Naive thymus-derived CD4-positive, alpha-beta T cell (primary cell): ENCODE data around the gene NCAM2. TPM values are rescaled to one million over a fixed set of nuclear protein-coding genes. Genes with fewer than 3 reads are reported as not detected.

Experiments
- ATAC-seq: fragments of 150-1000 bp; cut with Tn5 transposase; 2 replicates; pipeline ENCODE4 v1.10.0; 2021; ENCODE audit warnings: mild to moderate bottlenecking, moderate library complexity
- CTCF ChIA-PET: fragments of 350-600 bp; sonication (Branson Sonifier 250); formaldehyde crosslinking; loops from one replicate; lab custom pipeline; 2021; ENCODE audit warnings: antibody characterized with exemption; lab: Charles Lee
- POLR2A ChIA-PET: fragments of 350-600 bp; sonication (Branson Sonifier 250); formaldehyde crosslinking; loops from one replicate; lab custom pipeline; 2021; ENCODE audit warnings: antibody characterized with exemption, inconsistent platforms; lab: Charles Lee
- DNase-seq, 9 donors: peaks; one replicate each; pipeline versions ENCODE4 v3.0.0 to v3.0.0-alpha.2; 2020 to 2022; ENCODE audit warnings: mixed read lengths in 1 of 9
- H3K27ac ChIP-seq: one replicate; pipeline ENCODE4 v1.7.0; 2013; ENCODE audit warnings: mild to moderate bottlenecking, low read depth, low read length, moderate library complexity
- H3K27me3 ChIP-seq, 2 donors: one replicate each; pipeline ENCODE4 v1.7.0; 2013; ENCODE audit warnings: low read length in 2 of 2, mild to moderate bottlenecking in 2 of 2, moderate library complexity in 2 of 2; ENCODE audit not compliant: control insufficient read depth in 2 of 2, insufficient read depth in 2 of 2
- H3K36me3 ChIP-seq, 3 experiments: 1 replicate in 2 of 3; 2 replicates in 1 of 3; pipeline ENCODE4 v1.7.0; 2013; ENCODE audit warnings: low read length in 3 of 3, mild to moderate bottlenecking in 3 of 3, moderate library complexity in 1 of 3; ENCODE audit not compliant: insufficient read depth in 3 of 3, control insufficient read depth in 2 of 3
- H3K4me1 ChIP-seq, 2 donors: one replicate each; pipeline ENCODE4 v1.7.0; 2013; ENCODE audit warnings: low read length in 2 of 2, mild to moderate bottlenecking in 2 of 2, moderate library complexity in 1 of 2; ENCODE audit not compliant: control insufficient read depth in 2 of 2, insufficient read depth in 2 of 2
- H3K4me3 ChIP-seq: 2 replicates; pipeline ENCODE4 v1.7.0; 2013; ENCODE audit warnings: mild to moderate bottlenecking, low read length
- H3K9me3 ChIP-seq, 3 experiments: 1 replicate in 2 of 3; 2 replicates in 1 of 3; pipeline ENCODE4 v1.7.0; 2013; ENCODE audit warnings: low read length in 3 of 3; ENCODE audit not compliant: control insufficient read depth in 2 of 3
- H3K27ac Mint-ChIP-seq, 9 donors: one replicate each; pipeline ENCODE4 v1.8.0; 2020 to 2022; ENCODE audit warnings: mixed read lengths in 9 of 9, mild to moderate bottlenecking in 8 of 9, moderate library complexity in 5 of 9, inconsistent platforms in 2 of 9
- H3K27me3 Mint-ChIP-seq, 5 donors: one replicate each; pipeline ENCODE4 v1.8.0; 2021 to 2022; ENCODE audit warnings: mixed read lengths in 5 of 5, mild to moderate bottlenecking in 1 of 5
- H3K36me3 Mint-ChIP-seq, 5 donors: one replicate each; pipeline ENCODE4 v1.8.0; 2020 to 2022; ENCODE audit warnings: mixed read lengths in 5 of 5, mild to moderate bottlenecking in 3 of 5, inconsistent platforms in 1 of 5
- H3K4me1 Mint-ChIP-seq, 7 donors: one replicate each; pipeline ENCODE4 v1.8.0; 2020 to 2022; ENCODE audit warnings: mixed read lengths in 7 of 7, mild to moderate bottlenecking in 3 of 7, inconsistent platforms in 1 of 7
- H3K4me3 Mint-ChIP-seq, 10 donors: one replicate each; pipeline ENCODE4 v1.8.0; 2020 to 2022; ENCODE audit warnings: mild to moderate bottlenecking in 10 of 10, mixed read lengths in 10 of 10, moderate library complexity in 6 of 10, inconsistent platforms in 2 of 10
- H3K9me3 Mint-ChIP-seq, 11 donors: one replicate each; pipeline ENCODE4 v1.8.0; 2020 to 2022; ENCODE audit warnings: mixed read lengths in 11 of 11, mild to moderate bottlenecking in 4 of 11, inconsistent platforms in 1 of 11, moderate library complexity in 1 of 11
- intact Hi-C, 2 donors: fragments of 100-400 bp; cut with micrococcal nuclease; formaldehyde crosslinking; loops; one replicate each; pipeline ENCODE4 v1.15.1; 2023
- polyA plus RNA-seq, 2 donors: library from polyadenylated mRNA; unstranded; fragments of 300-500 nt; fragmentation: Illumina TruSeq; gene quantifications; one replicate each; pipeline ENCODE4 v1.2.3, GENCODE V29; 2021
- total RNA-seq, 6 experiments: library from RNA in 5 of 6; stranded (reverse) in 5 of 6; gene quantifications; 1 replicate in 5 of 6; 2 replicates in 1 of 6; pipeline ENCODE4 v1.2.3 and lab custom pipeline; 2021 to 2026

NCAM2 gene
- total and polyA plus RNA-seq, 7 experiments from 2014 or later: 0.07 TPM; not detected in 6

DNA sequence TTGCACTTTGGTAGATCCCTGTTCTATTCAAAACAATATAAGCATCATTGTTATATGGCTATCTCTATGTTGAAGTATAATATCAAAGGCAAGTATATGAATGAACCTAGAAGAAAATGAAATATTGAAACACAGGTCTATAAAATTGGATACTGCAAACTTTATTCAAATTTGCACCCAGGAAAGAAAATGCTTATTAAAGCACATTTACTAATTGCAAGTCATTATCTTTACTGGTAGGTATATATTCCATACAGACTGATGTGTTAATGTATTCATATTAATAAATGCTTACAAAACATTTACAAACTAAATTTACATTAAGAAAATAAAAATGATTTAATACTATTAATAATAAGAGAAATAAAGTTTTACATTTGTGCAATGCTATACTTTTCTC is 469.8 kb downstream of the NCAM2 start:
- Mint-ChIP-seq H3K4me3 (no peak overlapping the region), H3K27me3 (no peaks in the 10 kb centered on the region), H3K9me3 (peaks cover 0 to 10% (median 0%) of the 10 kb centered on the region in 11 donors), H3K4me1 (no peaks in the 10 kb centered on the region), H3K36me3 (no peaks in the 10 kb centered on the region), H3K27ac (no peak overlapping the region)
- H3K27ac ChIP-seq: no peak overlapping the region
- no peak for ATAC-seq
- ChIA-PET CTCF (no interaction called here), POLR2A (no interaction called here)
- no peaks in the 10 kb centered on the region for H3K36me3 ChIP-seq
- intact Hi-C loops: no loop called here
- no peaks in the 10 kb centered on the region for H3K9me3 ChIP-seq
- H3K27me3 ChIP-seq: no peaks in the 10 kb centered on the region
- no peaks in the 10 kb centered on the region for H3K4me1 ChIP-seq
- H3K4me3 ChIP-seq: no peak overlapping the region
- DNase-seq: no peak

DNA sequence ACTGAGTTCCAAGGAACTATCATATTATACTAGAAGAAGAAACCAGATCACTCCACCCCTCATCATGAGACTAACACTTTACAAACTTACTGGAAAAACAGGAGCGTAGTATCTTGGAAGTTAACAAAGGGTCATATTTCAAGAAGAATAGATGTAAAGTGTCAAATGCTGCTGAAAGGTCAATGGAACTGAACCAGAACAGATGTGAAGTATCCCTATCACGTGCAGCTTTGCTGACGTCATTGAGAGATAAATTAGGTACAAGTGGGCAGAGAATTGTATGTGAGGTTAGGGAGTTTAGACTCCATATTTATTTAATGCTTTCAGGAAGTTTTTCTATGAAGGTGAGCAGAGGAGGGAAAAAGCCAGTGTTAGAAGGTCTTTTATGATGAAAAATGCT is 483.0 kb downstream of the NCAM2 start:
- no peak overlapping the region for H3K27ac ChIP-seq
- H3K27me3 ChIP-seq: no peaks in the 10 kb centered on the region
- H3K4me1 Mint-ChIP-seq: no peaks in the 10 kb centered on the region
- ATAC-seq (no peak), DNase-seq (no peak)
- H3K36me3 Mint-ChIP-seq: no peaks in the 10 kb centered on the region
- no peak overlapping the region for H3K27ac Mint-ChIP-seq
- intact Hi-C loops: no loop called here
- no peak overlapping the region for H3K4me3 Mint-ChIP-seq
- H3K4me3 ChIP-seq: no peak overlapping the region
- ChIA-PET CTCF (no interaction called here), POLR2A (no interaction called here)
- H3K36me3 ChIP-seq: no peaks in the 10 kb centered on the region
- no peaks in the 10 kb centered on the region for H3K9me3 ChIP-seq
- no peaks in the 10 kb centered on the region for H3K27me3 Mint-ChIP-seq
- no peaks in the 10 kb centered on the region for H3K4me1 ChIP-seq
- H3K9me3 Mint-ChIP-seq: peaks cover 0 to 9% (median 2%) of the 10 kb centered on the region in 11 donors

DNA sequence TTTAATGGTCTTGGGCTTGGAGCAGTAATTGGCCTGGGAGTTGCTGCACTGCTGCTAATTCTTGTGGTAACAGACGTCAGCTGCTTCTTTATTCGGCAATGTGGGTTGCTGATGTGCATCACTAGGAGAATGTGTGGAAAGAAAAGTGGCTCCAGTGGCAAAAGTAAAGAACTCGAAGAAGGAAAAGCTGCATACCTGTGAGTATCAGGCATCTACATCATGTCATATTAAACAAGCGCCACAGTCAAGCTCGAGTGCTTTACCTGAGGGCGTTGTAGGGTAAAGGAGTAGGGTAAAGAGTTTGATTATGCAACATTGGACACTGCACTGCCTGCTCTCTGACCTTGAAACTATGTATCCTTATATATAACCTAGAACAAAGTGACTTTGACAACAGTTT is 510.6 kb downstream of the NCAM2 start:
- Histone ChIP-seq H3K4me3 (no peak overlapping the region), H3K4me1 (no peaks in the 10 kb centered on the region), H3K27ac (no peak overlapping the region), H3K9me3 (no peaks in the 10 kb centered on the region), H3K36me3 (no peaks in the 10 kb centered on the region), H3K27me3 (no peaks in the 10 kb centered on the region)
- DNase-seq: no peak
- Mint-ChIP-seq H3K36me3 (no peaks in the 10 kb centered on the region), H3K4me3 (no peak overlapping the region), H3K9me3 (peaks cover 0 to 21% (median 3%) of the 10 kb centered on the region in 11 donors), H3K27ac (no peak overlapping the region), H3K27me3 (no peaks in the 10 kb centered on the region), H3K4me1 (no peaks in the 10 kb centered on the region)
- POLR2A ChIA-PET: no interaction called here
- CTCF ChIA-PET: no interaction called here
- intact Hi-C loops: no loop called here
- no peak for ATAC-seq

DNA sequence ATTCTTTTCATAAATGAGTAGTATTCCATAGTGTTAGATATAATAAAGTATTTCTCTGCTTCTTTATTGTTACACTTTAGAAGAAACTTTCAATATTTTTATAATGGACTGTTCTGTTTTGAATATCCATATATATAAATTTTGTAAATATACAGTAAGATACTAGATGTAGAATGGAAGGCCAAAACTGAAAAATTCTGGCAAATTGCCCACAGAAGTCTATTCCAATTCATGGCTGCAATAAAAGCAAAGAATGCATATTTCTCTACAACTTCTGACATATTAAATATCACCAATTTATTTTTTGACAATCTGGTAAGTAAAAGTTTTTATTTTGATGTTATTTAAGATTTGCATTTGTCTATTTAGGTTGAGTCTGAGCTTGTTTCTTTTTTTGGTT is 532.5 kb downstream of the NCAM2 start:
- ChIA-PET CTCF (no interaction called here), POLR2A (no interaction called here)
- H3K36me3 Mint-ChIP-seq: no peaks in the 10 kb centered on the region
- no peak overlapping the region for H3K4me3 ChIP-seq
- no peak overlapping the region for H3K27ac ChIP-seq
- no peaks in the 10 kb centered on the region for H3K36me3 ChIP-seq
- no peaks in the 10 kb centered on the region for H3K4me1 Mint-ChIP-seq
- H3K9me3 Mint-ChIP-seq: peaks cover 0 to 14% (median 0%) of the 10 kb centered on the region in 11 donors
- no peak for DNase-seq
- intact Hi-C loops: no loop called here
- no peaks in the 10 kb centered on the region for H3K27me3 Mint-ChIP-seq
- H3K9me3 ChIP-seq: no peaks in the 10 kb centered on the region
- no peaks in the 10 kb centered on the region for H3K4me1 ChIP-seq
- no peak for ATAC-seq
- H3K27me3 ChIP-seq: no peaks in the 10 kb centered on the region
- no peak overlapping the region for H3K27ac Mint-ChIP-seq
- H3K4me3 Mint-ChIP-seq: no peak overlapping the region

DNA sequence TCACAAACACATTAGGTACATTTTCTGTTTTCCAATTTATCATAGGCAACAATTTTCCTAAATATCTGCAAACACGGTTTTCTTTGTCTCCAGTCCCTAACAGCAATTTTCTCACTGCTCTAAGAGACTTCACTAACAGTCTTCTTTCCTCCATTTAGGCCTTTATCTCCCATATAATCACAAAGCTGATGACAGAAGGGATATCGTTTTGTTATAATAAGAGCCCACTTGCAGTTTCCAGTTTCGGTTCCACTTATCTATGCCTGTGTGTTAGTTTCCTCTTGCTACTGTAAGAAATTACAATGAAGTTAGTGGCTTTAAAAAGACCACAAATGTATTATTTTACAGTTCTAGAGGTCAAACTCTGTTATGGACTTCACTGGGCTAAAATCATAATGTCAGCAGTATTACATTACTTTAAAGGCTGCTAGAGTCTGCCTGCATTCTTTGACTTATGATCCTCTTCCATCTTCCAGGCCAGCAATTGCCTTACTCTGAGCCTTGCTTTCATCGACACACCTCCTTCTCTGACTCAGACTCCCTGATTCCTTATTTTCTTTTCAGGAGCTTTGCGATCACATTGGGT is 549.3 kb downstream of the NCAM2 start:
- Mint-ChIP-seq H3K4me1 (no peaks in the 10 kb centered on the region), H3K27ac (no peak overlapping the region), H3K9me3 (peaks cover 0 to 22% (median 1%) of the 10 kb centered on the region in 11 donors), H3K36me3 (peaks cover 0 to 4% (median 0%) of the 10 kb centered on the region in 5 donors), H3K27me3 (no peaks in the 10 kb centered on the region), H3K4me3 (no peak overlapping the region)
- Histone ChIP-seq H3K4me1 (no peaks in the 10 kb centered on the region), H3K27me3 (no peaks in the 10 kb centered on the region), H3K4me3 (no peak overlapping the region), H3K9me3 (no peaks in the 10 kb centered on the region), H3K36me3 (no peaks in the 10 kb centered on the region), H3K27ac (no peak overlapping the region)
- ATAC-seq: no peak
- CTCF ChIA-PET: no interaction called here
- no peak for DNase-seq
- intact Hi-C loops: no loop called here
- POLR2A ChIA-PET: no interaction called here

DNA sequence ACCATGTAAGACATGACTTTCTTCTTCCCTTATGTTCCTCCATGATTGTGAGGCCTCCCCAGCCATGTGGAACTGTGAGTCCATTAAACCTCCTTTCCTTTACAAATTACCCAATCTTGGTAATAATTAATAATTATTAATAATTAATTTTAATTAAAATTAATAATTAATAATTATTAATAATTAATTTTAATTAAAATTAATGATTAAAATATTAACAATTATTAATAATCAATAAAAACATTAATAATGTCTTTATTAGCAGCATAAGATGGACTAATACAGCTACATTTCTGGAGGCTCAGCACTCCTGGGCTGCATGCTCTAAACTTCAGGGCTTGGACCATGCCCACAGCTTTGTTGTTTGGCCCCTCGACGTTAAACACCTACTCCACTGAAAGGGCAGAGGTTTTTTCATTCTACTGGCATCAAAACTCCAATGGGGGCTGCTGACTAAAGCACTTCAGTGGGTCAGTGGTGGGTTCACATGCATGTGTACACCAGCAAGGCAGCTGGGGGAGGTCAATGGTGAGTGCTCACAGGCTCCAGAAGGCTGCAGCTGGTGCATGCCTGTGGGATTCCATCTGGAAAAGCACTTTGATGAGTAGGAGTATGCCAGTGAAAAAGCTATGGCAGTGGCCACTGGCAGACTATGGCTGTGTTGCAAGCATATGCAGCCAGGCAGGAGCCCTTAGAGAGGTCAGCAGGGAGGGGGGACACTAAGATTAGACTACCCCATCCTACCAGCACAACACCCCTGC is 561.3 kb downstream of the NCAM2 start:
- Histone ChIP-seq H3K9me3 (no peaks in the 10 kb centered on the region), H3K4me3 (no peak overlapping the region), H3K27me3 (no peaks in the 10 kb centered on the region), H3K36me3 (no peaks in the 10 kb centered on the region), H3K27ac (no peak overlapping the region), H3K4me1 (no peaks in the 10 kb centered on the region)
- CTCF ChIA-PET: no interaction called here
- no peaks in the 10 kb centered on the region for H3K27me3 Mint-ChIP-seq
- no peak overlapping the region for H3K4me3 Mint-ChIP-seq
- peaks cover 4 to 43% (median 23%) of the 10 kb centered on the region in 11 donors for H3K9me3 Mint-ChIP-seq
- DNase-seq: no peak
- H3K27ac Mint-ChIP-seq: no peak overlapping the region
- no peaks in the 10 kb centered on the region for H3K4me1 Mint-ChIP-seq
- POLR2A ChIA-PET: no interaction called here
- ATAC-seq: no peak
- intact Hi-C loops: no loop called here
- no peaks in the 10 kb centered on the region for H3K36me3 Mint-ChIP-seq
